Mesendoderm (in vitro differentiated cells): ENCODE measurements around the gene DENND5B.
"Not testable (repeated sequence)": the region's sequence is repeated elsewhere in the genome, so short reads cannot be mapped to it uniquely, and the experiment has no call there.

Source experiments
- DNase-seq: peaks from one replicate; pipeline ENCODE4 v3.0.0; 2013
- H2AK5ac ChIP-seq: 2 replicates; pipeline ENCODE4 v1.6.1; 2013; ENCODE audit warnings: low read length, inconsistent platforms
- H2BK120ac ChIP-seq: 2 replicates; pipeline ENCODE4 v1.6.1; 2013; ENCODE audit warnings: low read depth, mild to moderate bottlenecking, low read length, moderate library complexity, mixed read lengths
- H2BK15ac ChIP-seq: replicated peaks from 2 replicates; pipeline ENCODE4 v1.6.1; 2013; ENCODE audit warnings: low read depth, mild to moderate bottlenecking, moderate library complexity
- H2BK5ac ChIP-seq: 2 replicates; pipeline ENCODE4 v1.6.1; 2013; ENCODE audit warnings: low read length, inconsistent platforms
- H3K18ac ChIP-seq: 2 replicates; pipeline ENCODE4 v1.6.1; 2013; ENCODE audit warnings: mild to moderate bottlenecking, low read length, mixed read lengths
- H3K23ac ChIP-seq: one replicate; pipeline ENCODE4 v1.6.1; 2013; ENCODE audit warnings: low read length
- H3K27ac ChIP-seq: 2 replicates; pipeline ENCODE4 v1.5.1; 2013; ENCODE audit warnings: low read depth, mild to moderate bottlenecking, inconsistent platforms, low read length, moderate library complexity
- H3K27me3 ChIP-seq: 2 replicates; pipeline ENCODE4 v1.6.1; 2013; ENCODE audit warnings: low read length, control low read depth, mild to moderate bottlenecking, inconsistent platforms; ENCODE audit not compliant: insufficient read depth, poor library complexity
- H3K36me3 ChIP-seq: 2 replicates; pipeline ENCODE4 v1.6.1; 2013; ENCODE audit warnings: low read length, inconsistent platforms; ENCODE audit not compliant: control insufficient read depth, insufficient read depth
- H3K4ac ChIP-seq: one replicate; pipeline ENCODE4 v1.6.1; 2013; ENCODE audit warnings: low read depth, mild to moderate bottlenecking, low read length, moderate library complexity
- H3K4me1 ChIP-seq: 2 replicates; pipeline ENCODE4 v1.6.1; 2013; ENCODE audit warnings: low read depth, low read length, inconsistent platforms; ENCODE audit not compliant: control insufficient read depth
- H3K4me2 ChIP-seq: 2 replicates; pipeline ENCODE4 v1.6.1; 2013; ENCODE audit warnings: low read length
- H3K4me3 ChIP-seq: 2 replicates; pipeline ENCODE4 v1.5.1; 2013; ENCODE audit warnings: mild to moderate bottlenecking, low read length
- H3K56ac ChIP-seq: one replicate; pipeline ENCODE4 v1.6.1; 2013; ENCODE audit warnings: low read length
- H3K79me1 ChIP-seq: 2 replicates; pipeline ENCODE4 v1.6.1; 2013; ENCODE audit warnings: low read length, inconsistent platforms
- H3K79me2 ChIP-seq: 2 replicates; pipeline ENCODE4 v1.6.1; 2013; ENCODE audit warnings: mild to moderate bottlenecking, low read length; ENCODE audit not compliant: control insufficient read depth, insufficient read depth
- H3K9ac ChIP-seq: 2 replicates; pipeline ENCODE4 v1.6.1; 2013; ENCODE audit warnings: low read length, inconsistent platforms
- H4K5ac ChIP-seq: one replicate; pipeline ENCODE4 v1.6.1; 2013; ENCODE audit warnings: low read length
- H4K8ac ChIP-seq: one replicate; pipeline ENCODE4 v1.6.1; 2013; ENCODE audit warnings: low read depth, mild to moderate bottlenecking, control low read depth, low read length, moderate library complexity
- WGBS: extraction: QIAGEN DNeasy Blood & Tissue Kit; methylation state at CpG from one replicate; pipeline ENCODE4 v1.1.7; 2013; ENCODE audit warnings: low lambda C conversion rate, missing lambda C conversion rate; ENCODE audit not compliant: insufficient coverage; ENCODE audit errors: extremely low coverage; 5-methylcytosine and 5-hydroxymethylcytosine counted together

DENND5B gene

DNA sequence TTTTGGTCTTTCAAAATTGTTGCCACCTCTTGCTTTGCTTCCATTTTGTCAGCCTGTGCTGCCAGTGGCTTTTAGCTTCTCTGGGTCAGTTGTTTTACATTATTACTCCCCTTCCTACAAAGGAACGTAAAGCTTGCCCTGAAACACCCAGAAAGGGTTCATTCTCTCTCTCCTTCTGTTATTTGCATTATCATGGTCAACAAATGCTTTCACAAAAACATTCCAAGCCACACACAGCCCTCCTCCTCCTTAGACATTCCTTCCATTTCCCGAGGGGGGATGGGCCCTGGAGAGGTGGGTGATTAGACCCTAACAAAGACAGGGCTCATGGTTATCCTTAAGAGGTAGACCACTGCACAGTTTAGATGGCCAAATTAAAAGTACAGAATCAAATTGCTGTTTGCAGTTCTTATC, 204.6 kb downstream of the DENND5B start:
- H3K56ac ChIP-seq: peak overlapping the region; percentile 52
- no peak overlapping the region for H2AK5ac ChIP-seq
- no peak overlapping the region for H4K8ac ChIP-seq
- H3K4me2 ChIP-seq: no peak overlapping the region
- H3K27me3 ChIP-seq: no peaks in the 10 kb centered on the region
- H3K4me1 ChIP-seq: peaks cover 10% of the 10 kb centered on the region
- no peak overlapping the region for H3K23ac ChIP-seq
- peak overlapping the region; percentile 92 for H2BK120ac ChIP-seq
- DNase-seq: peak; percentile 96
- H2BK5ac ChIP-seq: peak overlapping the region; percentile 1
- H3K79me2 ChIP-seq: no peaks in the 10 kb centered on the region
- no peak overlapping the region for H4K5ac ChIP-seq
- no peaks in the 10 kb centered on the region for H3K79me1 ChIP-seq
- no peak overlapping the region for H2BK15ac ChIP-seq
- H3K4me3 ChIP-seq: no peak overlapping the region
- peak overlapping the region; percentile 97 for H3K18ac ChIP-seq
- H3K4ac ChIP-seq: no peak overlapping the region
- WGBS: no CpG with 5 or more reads among the region's 2 CpGs
- peak overlapping the region; percentile 9 for H3K9ac ChIP-seq
- H3K36me3 ChIP-seq: no peaks in the 10 kb centered on the region
- H3K27ac ChIP-seq: peak overlapping the region; percentile 91

DNA sequence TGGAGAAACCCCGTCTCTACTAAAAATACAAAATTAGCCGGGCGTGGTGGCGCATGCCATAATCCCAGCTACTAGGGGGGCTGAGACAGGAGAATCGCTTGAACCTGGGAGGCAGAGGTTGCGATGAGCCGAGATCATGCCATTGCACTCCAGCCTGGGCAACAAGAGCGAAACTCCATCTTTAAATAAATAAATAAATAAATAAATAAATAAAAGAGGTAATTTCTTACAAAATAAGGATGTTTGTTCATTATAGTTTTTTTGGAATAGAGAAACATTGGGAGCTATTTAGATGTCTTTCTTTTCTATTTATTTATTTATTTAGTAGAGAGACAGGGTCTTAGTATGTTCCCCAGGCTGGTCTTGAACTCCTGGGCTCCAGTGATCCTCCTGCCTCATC, 213.7 kb downstream of the DENND5B start:
- not testable (repeated sequence) for H3K4me3 ChIP-seq, H2BK120ac ChIP-seq, DNase-seq, H2BK15ac ChIP-seq, H3K23ac ChIP-seq, H3K4me2 ChIP-seq, H3K27me3 ChIP-seq, H3K79me1 ChIP-seq, H2BK5ac ChIP-seq, H3K18ac ChIP-seq, H4K5ac ChIP-seq, H4K8ac ChIP-seq, H2AK5ac ChIP-seq, H3K56ac ChIP-seq, H3K36me3 ChIP-seq, H3K4me1 ChIP-seq, H3K4ac ChIP-seq, H3K9ac ChIP-seq, H3K27ac ChIP-seq, H3K79me2 ChIP-seq
- no CpG with 5 or more reads among the region's 8 CpGs for WGBS

DNA sequence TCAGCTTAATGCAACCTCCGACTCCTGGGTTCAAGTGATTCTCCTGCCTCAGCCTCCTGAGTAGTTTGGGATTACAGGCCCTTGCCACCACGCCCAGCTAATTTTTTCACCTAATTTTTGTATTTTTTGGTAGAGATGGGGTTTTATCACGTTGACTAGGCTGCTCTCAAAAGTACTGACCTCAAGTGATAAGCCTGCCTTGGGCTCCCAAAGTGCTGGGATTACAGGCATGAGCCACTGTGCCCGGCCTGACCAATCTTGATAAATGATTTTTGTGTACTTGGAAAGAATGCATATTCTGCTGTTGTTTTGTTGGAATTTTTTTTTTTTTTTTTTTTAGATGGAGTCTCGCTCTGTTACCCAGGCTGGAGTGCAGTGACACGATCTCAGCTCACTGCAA, 215.5 kb downstream of the DENND5B start:
- not testable (repeated sequence) for H3K56ac ChIP-seq, H4K5ac ChIP-seq, H3K36me3 ChIP-seq, H2BK5ac ChIP-seq, H3K4ac ChIP-seq, H3K79me1 ChIP-seq, H3K4me2 ChIP-seq, H2BK120ac ChIP-seq, H4K8ac ChIP-seq, H2AK5ac ChIP-seq, H3K4me3 ChIP-seq, H3K79me2 ChIP-seq, H3K18ac ChIP-seq, H2BK15ac ChIP-seq, H3K23ac ChIP-seq, H3K4me1 ChIP-seq, H3K27ac ChIP-seq, DNase-seq, H3K9ac ChIP-seq, H3K27me3 ChIP-seq
- WGBS: no CpG with 5 or more reads among the region's 6 CpGs

DNA sequence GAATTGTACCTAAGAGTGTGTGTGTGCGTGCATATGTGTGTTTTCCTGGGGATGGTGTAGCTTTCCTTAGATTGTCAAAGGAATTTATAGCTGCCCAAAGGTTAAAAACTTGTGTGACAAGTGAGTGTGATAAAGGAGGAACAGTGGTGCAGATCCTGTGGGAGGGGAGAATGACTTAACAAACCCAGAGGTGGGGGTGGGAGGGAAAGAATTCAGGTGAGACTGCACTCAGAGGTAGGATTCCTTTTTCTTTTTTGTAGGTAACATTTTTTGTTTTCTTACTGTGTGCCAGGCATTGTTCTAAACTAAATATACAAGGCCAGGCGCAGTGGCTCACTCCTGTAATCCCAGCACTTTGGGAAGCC, 219.7 kb downstream of the DENND5B start:
- H4K8ac ChIP-seq: no peak overlapping the region
- H3K27ac ChIP-seq: peak overlapping the region; percentile 100
- H3K4me3 ChIP-seq: no peak overlapping the region
- H3K4ac ChIP-seq: peak overlapping the region; percentile 43
- H3K23ac ChIP-seq: no peak overlapping the region
- peak overlapping the region; percentile 95 for H4K5ac ChIP-seq
- H3K79me1 ChIP-seq: no peaks in the 10 kb centered on the region
- peak overlapping the region; percentile 92 for H3K56ac ChIP-seq
- H2BK120ac ChIP-seq: peak overlapping the region; percentile 78
- H3K18ac ChIP-seq: peak overlapping the region; percentile 88
- H3K79me2 ChIP-seq: no peaks in the 10 kb centered on the region
- H2BK15ac ChIP-seq: no peak overlapping the region
- WGBS: no CpG with 5 or more reads among the region's 2 CpGs
- DNase-seq: peak; percentile 87
- H3K9ac ChIP-seq: peak overlapping the region; percentile 71
- peak overlapping the region; percentile 95 for H2BK5ac ChIP-seq
- H2AK5ac ChIP-seq: peak overlapping the region; percentile 96
- no peaks in the 10 kb centered on the region for H3K27me3 ChIP-seq
- H3K36me3 ChIP-seq: no peaks in the 10 kb centered on the region
- H3K4me1 ChIP-seq: peaks cover 17% of the 10 kb centered on the region
- H3K4me2 ChIP-seq: peak overlapping the region; percentile 9

DNA sequence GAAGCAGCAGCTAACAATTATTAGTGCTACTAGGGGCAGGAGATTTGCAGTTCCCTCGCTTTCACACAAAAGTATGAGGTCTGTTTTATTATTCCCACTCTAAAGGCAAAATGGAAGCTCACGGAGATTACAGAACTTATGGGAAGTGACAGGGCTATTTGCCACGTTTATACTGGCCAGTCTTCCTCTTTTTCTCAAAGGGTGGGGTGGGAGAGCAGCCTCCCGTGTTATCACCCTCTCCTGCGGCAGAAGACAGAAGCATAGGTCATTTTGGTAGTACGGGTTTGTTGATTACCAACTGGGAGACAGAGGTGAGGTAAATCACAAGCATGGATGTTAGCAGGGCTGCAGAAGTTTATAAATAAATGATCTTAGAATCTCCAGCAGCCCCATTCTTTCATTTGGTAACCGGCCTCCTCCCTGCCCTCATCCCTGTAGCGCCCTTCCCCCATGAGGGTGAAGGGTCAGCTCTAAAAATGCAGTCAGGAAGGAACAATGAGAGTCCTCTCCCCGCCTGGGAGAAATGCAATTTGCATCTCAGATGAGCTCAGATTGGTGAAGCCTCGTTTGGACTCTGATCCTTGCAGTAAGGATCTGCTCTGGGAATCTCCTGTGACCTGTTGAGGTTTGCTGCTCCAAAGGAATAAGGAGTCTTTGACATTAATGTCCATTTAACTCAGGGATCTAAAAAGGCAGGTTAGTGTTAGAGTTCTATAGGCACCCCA, 220.2 kb downstream of the DENND5B start:
- peak overlapping the region; percentile 71 for H3K9ac ChIP-seq
- no peaks in the 10 kb centered on the region for H3K79me2 ChIP-seq
- peak overlapping the region; percentile 89 for H2BK120ac ChIP-seq
- no CpG with 5 or more reads among the region's 10 CpGs for WGBS
- peak overlapping the region; percentile 87 for H3K4ac ChIP-seq
- H3K27ac ChIP-seq: peak overlapping the region; percentile 100
- peaks cover 17% of the 10 kb centered on the region for H3K4me1 ChIP-seq
- peak overlapping the region; percentile 59 for H2BK15ac ChIP-seq
- H3K4me2 ChIP-seq: peak overlapping the region; percentile 47
- no peaks in the 10 kb centered on the region for H3K36me3 ChIP-seq
- DNase-seq: peak; percentile 98
- peak overlapping the region; percentile 96 for H2AK5ac ChIP-seq
- H4K8ac ChIP-seq: no peak overlapping the region
- peak overlapping the region; percentile 92 for H3K56ac ChIP-seq
- H3K4me3 ChIP-seq: no peak overlapping the region
- H3K18ac ChIP-seq: peak overlapping the region; percentile 93
- H3K79me1 ChIP-seq: no peaks in the 10 kb centered on the region
- H3K23ac ChIP-seq: no peak overlapping the region
- peak overlapping the region; percentile 95 for H2BK5ac ChIP-seq
- no peaks in the 10 kb centered on the region for H3K27me3 ChIP-seq
- peak overlapping the region; percentile 95 for H4K5ac ChIP-seq
